ENCODE results near the gene ATG16L1.
A peak's percentile ranks its signal among the peaks of the same experiment; 100 is the strongest.

ATG16L1 gene

DNA sequence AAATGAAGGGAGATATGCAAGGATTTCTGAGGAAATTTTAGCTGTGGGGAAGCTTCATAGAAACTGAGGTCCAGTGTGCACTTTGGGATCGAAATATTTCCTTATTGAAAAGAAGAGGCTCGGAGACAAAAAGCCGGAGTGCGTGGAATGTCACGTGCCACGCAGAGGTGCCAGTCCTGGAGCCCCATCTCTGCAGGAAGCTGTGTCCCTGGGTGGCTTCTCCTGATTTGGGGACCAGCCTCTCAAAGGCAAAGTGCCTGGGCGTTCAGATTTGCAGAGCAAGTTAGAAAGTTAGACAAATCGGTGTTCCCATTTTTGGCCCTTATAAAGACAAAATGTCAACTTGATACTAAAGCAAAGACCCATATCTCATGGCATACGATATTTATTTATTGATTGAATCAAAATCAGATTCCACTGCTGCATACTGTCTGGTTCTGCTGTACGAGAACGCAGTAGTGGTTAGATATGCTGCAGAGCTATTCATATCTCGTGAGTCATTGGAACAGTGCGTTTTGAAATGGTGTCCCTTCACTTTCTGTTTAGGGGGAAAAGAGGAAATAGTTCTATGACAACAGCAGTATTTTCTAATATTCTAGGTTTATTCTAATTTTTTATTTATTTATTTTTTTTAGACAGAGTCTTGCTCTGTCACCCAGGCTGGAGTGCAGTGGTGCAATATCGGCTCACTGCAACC is 9.1 kb upstream of the ATG16L1 start:
- Histone ChIP-seq H3K27me3 (ENCODE audit: control insufficient read depth, insufficient read depth, low read length, poor library complexity, severe bottlenecking) (no peaks in the 10 kb centered on the region), H3K36me3 (ENCODE audit: control insufficient read depth, insufficient read depth, low read length) (no peaks in the 10 kb centered on the region), H3K9me3 (ENCODE audit: control insufficient read depth, low read length) (no peaks in the 10 kb centered on the region), H3K4me1 (ENCODE audit: control insufficient read depth, insufficient read depth, low read length) (no peaks in the 10 kb centered on the region), H3K4me3 (ENCODE audit: insufficient read depth, low read depth, low read length) (no peak overlapping the region), H3K27ac (ENCODE audit: insufficient read depth, low read depth, low read length, poor library complexity, severe bottlenecking) (no peak overlapping the region)
- WGBS, 2 experiments = 91 to 92% methylated on average over 14 of the region's 14 CpGs

DNA sequence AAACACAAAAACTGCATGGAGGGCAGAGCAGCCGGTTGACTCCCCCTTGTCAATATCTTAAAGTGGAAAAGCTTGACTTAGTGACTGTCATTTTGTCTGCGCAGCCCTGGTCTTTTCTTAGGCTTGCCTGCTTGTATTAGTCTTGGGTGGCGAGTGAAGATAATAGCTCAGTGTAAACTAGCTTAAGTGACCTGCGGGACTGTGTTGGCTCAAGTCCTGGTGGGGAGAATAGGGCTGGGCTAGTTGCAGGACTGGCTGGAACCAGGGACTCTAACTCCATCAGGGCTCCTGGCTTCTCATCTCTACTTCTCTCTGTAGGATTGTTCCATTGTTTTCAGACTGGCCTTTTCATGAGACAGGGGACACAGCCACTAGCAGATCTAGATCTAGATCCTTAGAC is 8.1 kb upstream of the ATG16L1 start:
- H3K4me1 ChIP-seq (ENCODE audit: control insufficient read depth, insufficient read depth, low read length) = no peaks in the 10 kb centered on the region
- no peaks in the 10 kb centered on the region for H3K27me3 ChIP-seq (ENCODE audit: control insufficient read depth, insufficient read depth, low read length, poor library complexity, severe bottlenecking)
- no peaks in the 10 kb centered on the region for H3K36me3 ChIP-seq (ENCODE audit: control insufficient read depth, insufficient read depth, low read length)
- no peak overlapping the region for H3K4me3 ChIP-seq (ENCODE audit: insufficient read depth, low read depth, low read length)
- 92 to 96% methylated on average over 4 of the region's 4 CpGs for WGBS, 2 experiments
- H3K9me3 ChIP-seq (ENCODE audit: control insufficient read depth, low read length) = no peaks in the 10 kb centered on the region
- H3K27ac ChIP-seq (ENCODE audit: insufficient read depth, low read depth, low read length, poor library complexity, severe bottlenecking) = no peak overlapping the region

DNA sequence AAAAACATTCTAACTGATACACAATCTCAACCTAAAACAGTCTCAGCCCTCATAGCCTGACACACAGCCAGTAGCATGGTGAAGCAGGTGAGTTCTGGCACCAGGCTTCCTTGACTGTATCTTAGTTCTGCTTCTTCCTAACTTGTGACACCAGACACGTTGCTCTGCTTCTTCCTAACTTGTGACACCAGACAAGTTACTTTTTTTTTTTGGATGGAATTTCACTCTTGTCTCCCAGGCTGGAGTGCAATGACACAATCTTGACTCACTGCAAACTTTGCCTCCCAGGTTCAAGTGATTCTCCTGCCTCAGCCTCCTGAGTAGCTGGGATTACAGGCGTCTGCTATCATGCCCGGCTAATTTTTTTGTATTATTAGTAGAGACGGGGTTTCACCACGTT is 6.7 kb upstream of the ATG16L1 start:
- H3K4me3 ChIP-seq (ENCODE audit: insufficient read depth, low read depth, low read length) = no peak overlapping the region
- no peaks in the 10 kb centered on the region for H3K9me3 ChIP-seq (ENCODE audit: control insufficient read depth, low read length)
- H3K27me3 ChIP-seq (ENCODE audit: control insufficient read depth, insufficient read depth, low read length, poor library complexity, severe bottlenecking) = no peaks in the 10 kb centered on the region
- H3K36me3 ChIP-seq (ENCODE audit: control insufficient read depth, insufficient read depth, low read length) = no peaks in the 10 kb centered on the region
- no peak overlapping the region for H3K27ac ChIP-seq (ENCODE audit: insufficient read depth, low read depth, low read length, poor library complexity, severe bottlenecking)
- 76 to 88% methylated on average over 5 of the region's 5 CpGs for WGBS, 2 experiments
- H3K4me1 ChIP-seq (ENCODE audit: control insufficient read depth, insufficient read depth, low read length) = no peaks in the 10 kb centered on the region

DNA sequence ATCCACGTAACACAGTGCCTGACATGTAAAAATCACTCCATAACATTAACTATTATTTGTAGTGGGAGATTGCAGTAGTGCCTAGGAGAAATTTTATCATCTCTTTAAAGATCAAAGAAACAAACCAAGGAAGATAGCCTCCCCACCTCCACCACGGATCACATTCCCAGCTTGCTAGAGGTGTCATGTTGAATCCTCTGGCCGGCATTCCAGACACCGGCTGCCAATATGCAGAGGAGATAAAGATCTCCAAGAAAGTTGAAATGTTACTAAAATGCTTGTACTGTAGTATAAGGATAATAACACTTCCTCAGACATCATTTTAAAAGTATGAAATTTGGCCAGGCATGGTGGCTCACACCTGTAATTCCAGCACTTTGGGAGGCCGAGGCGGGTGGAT is 6.1 kb upstream of the ATG16L1 start:
- no peaks in the 10 kb centered on the region for H3K36me3 ChIP-seq (ENCODE audit: control insufficient read depth, insufficient read depth, low read length)
- 88% methylated on average over 5 of the region's 6 CpGs for WGBS, 2 experiments
- no peak overlapping the region for H3K4me3 ChIP-seq (ENCODE audit: insufficient read depth, low read depth, low read length)
- no peaks in the 10 kb centered on the region for H3K27me3 ChIP-seq (ENCODE audit: control insufficient read depth, insufficient read depth, low read length, poor library complexity, severe bottlenecking)
- no peaks in the 10 kb centered on the region for H3K4me1 ChIP-seq (ENCODE audit: control insufficient read depth, insufficient read depth, low read length)
- no peak overlapping the region for H3K27ac ChIP-seq (ENCODE audit: insufficient read depth, low read depth, low read length, poor library complexity, severe bottlenecking)
- H3K9me3 ChIP-seq (ENCODE audit: control insufficient read depth, low read length) = no peaks in the 10 kb centered on the region

DNA sequence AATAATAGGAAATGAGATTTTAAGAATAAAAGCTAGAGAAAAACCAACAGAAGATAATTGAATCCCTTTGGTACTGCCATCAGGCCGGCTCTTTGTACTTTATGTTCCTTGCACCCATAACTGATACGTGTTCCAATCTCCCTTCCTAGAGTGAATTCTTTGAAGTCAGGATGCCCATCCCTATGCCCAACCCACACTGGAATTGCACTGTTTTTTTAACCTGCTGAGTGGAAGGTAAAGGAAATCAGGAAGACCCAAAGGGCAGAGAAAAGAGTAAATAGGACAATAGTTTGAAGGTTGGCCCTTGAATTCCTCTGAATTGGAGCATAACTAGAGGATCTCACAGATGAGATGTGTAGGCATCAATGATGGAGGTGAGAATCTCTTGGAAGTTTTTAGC is 4.4 kb upstream of the ATG16L1 start:
- H3K9me3 ChIP-seq (ENCODE audit: control insufficient read depth, low read length) = peaks cover 3% of the 10 kb centered on the region
- no peaks in the 10 kb centered on the region for H3K4me1 ChIP-seq (ENCODE audit: control insufficient read depth, insufficient read depth, low read length)
- no peak overlapping the region for H3K4me3 ChIP-seq (ENCODE audit: insufficient read depth, low read depth, low read length)
- no peaks in the 10 kb centered on the region for H3K36me3 ChIP-seq (ENCODE audit: control insufficient read depth, insufficient read depth, low read length)
- no peak overlapping the region for H3K27ac ChIP-seq (ENCODE audit: insufficient read depth, low read depth, low read length, poor library complexity, severe bottlenecking)
- no peaks in the 10 kb centered on the region for H3K27me3 ChIP-seq (ENCODE audit: control insufficient read depth, insufficient read depth, low read length, poor library complexity, severe bottlenecking)
- WGBS, 2 experiments = 94% methylated on average over 2 of the region's 2 CpGs

DNA sequence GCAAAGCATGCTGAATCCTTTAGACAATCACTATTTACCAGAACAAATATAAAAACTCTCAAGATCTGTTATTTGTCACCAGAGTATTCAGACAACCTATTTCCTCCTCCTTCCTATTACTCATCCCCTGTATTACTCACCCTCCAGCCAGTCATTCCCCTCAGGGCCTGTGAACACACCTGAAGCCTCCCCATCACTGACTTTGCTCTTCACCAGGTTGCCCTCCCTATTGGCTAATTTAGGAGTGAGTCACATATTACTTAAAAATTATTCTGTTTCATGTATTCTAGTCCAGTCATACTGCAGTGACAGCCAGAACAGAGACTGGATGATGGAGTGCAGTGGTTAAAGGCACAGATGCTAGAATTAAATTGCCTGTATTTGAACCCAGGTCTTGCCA is 3.7 kb upstream of the ATG16L1 start:
- no peaks in the 10 kb centered on the region for H3K27me3 ChIP-seq (ENCODE audit: control insufficient read depth, insufficient read depth, low read length, poor library complexity, severe bottlenecking)
- no peak overlapping the region for H3K4me3 ChIP-seq (ENCODE audit: insufficient read depth, low read depth, low read length)
- H3K27ac ChIP-seq (ENCODE audit: insufficient read depth, low read depth, low read length, poor library complexity, severe bottlenecking) = no peak overlapping the region
- no peaks in the 10 kb centered on the region for H3K4me1 ChIP-seq (ENCODE audit: control insufficient read depth, insufficient read depth, low read length)
- H3K9me3 ChIP-seq (ENCODE audit: control insufficient read depth, low read length) = peaks cover 3% of the 10 kb centered on the region
- no peaks in the 10 kb centered on the region for H3K36me3 ChIP-seq (ENCODE audit: control insufficient read depth, insufficient read depth, low read length)

DNA sequence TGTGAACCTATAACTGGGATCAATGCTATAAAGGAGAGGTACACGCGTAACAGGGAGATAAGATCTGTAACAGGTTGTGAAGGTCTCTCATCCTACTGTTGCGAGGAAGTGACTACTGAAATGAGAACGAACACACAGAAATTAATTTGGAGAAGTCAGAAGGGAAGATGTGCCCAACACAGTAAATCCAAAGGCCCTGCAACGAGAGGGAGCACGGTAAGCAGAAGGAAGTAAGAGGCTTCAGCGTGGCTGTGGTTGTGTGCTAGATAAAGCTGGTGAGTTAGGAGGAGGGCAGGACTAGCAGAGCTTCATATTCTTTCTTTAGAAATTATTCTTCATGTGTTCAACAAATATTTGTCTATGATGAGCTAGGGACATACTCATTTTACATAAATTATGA is 2.5 kb upstream of the ATG16L1 start:
- Histone ChIP-seq H3K36me3 (ENCODE audit: control insufficient read depth, insufficient read depth, low read length) (no peaks in the 10 kb centered on the region), H3K4me3 (ENCODE audit: insufficient read depth, low read depth, low read length) (no peak overlapping the region), H3K4me1 (ENCODE audit: control insufficient read depth, insufficient read depth, low read length) (no peaks in the 10 kb centered on the region), H3K27me3 (ENCODE audit: control insufficient read depth, insufficient read depth, low read length, poor library complexity, severe bottlenecking) (no peaks in the 10 kb centered on the region), H3K9me3 (ENCODE audit: control insufficient read depth, low read length) (peaks cover 3% of the 10 kb centered on the region), H3K27ac (ENCODE audit: insufficient read depth, low read depth, low read length, poor library complexity, severe bottlenecking) (no peak overlapping the region)
- 86 to 90% methylated on average over 7 of the region's 7 CpGs for WGBS, 2 experiments

DNA sequence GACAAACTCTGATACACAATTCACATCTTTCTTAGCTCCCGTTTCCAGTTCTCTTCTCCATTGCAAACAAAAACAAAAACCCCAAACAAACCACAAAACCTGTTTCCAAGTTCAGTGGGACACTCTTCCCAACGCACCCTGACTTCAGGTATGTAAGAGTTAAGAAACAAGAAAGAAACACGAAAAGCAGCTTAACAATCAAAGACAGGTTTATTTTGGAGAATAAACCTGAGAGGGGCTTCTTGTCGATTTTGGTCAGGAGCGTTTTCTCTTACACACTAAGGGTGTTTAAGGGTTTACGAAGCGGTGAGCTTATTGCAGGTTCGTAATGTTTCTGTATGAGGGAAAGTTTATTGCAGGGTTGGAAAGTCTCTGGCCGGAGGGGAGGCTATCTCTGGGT is 905 bp upstream of the ATG16L1 start:
- no peak overlapping the region for H3K27ac ChIP-seq (ENCODE audit: insufficient read depth, low read depth, low read length, poor library complexity, severe bottlenecking)
- no peaks in the 10 kb centered on the region for H3K27me3 ChIP-seq (ENCODE audit: control insufficient read depth, insufficient read depth, low read length, poor library complexity, severe bottlenecking)
- no peaks in the 10 kb centered on the region for H3K4me1 ChIP-seq (ENCODE audit: control insufficient read depth, insufficient read depth, low read length)
- 96 to 97% methylated on average over 9 of the region's 9 CpGs for WGBS, 2 experiments
- peaks cover 3% of the 10 kb centered on the region for H3K9me3 ChIP-seq (ENCODE audit: control insufficient read depth, low read length)
- H3K36me3 ChIP-seq (ENCODE audit: control insufficient read depth, insufficient read depth, low read length) = no peaks in the 10 kb centered on the region
- no peak overlapping the region for H3K4me3 ChIP-seq (ENCODE audit: insufficient read depth, low read depth, low read length)

DNA sequence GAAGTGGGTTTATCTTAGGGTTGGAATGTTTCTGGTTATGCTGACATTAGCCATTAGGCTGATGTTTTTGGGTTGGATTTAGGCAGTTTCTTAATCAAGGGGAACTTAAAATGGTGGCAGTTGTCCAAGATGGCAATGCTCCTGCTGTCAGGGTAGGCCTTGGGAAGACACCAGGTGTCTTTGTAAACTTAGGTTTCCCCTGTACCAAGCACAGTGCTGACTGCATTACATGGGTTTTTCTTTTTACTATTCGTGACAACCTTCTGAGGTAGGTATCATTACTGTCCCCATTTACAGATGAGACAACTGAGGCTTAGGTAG is 528 bp upstream of the ATG16L1 start:
- no peak overlapping the region for H3K27ac ChIP-seq (ENCODE audit: insufficient read depth, low read depth, low read length, poor library complexity, severe bottlenecking)
- H3K36me3 ChIP-seq (ENCODE audit: control insufficient read depth, insufficient read depth, low read length) = no peaks in the 10 kb centered on the region
- H3K27me3 ChIP-seq (ENCODE audit: control insufficient read depth, insufficient read depth, low read length, poor library complexity, severe bottlenecking) = no peaks in the 10 kb centered on the region
- WGBS, 2 experiments = 81 to 82% methylated on average over 1 of the region's 1 CpG
- no peak overlapping the region for H3K4me3 ChIP-seq (ENCODE audit: insufficient read depth, low read depth, low read length)
- peaks cover 3% of the 10 kb centered on the region for H3K9me3 ChIP-seq (ENCODE audit: control insufficient read depth, low read length)
- no peaks in the 10 kb centered on the region for H3K4me1 ChIP-seq (ENCODE audit: control insufficient read depth, insufficient read depth, low read length)

DNA sequence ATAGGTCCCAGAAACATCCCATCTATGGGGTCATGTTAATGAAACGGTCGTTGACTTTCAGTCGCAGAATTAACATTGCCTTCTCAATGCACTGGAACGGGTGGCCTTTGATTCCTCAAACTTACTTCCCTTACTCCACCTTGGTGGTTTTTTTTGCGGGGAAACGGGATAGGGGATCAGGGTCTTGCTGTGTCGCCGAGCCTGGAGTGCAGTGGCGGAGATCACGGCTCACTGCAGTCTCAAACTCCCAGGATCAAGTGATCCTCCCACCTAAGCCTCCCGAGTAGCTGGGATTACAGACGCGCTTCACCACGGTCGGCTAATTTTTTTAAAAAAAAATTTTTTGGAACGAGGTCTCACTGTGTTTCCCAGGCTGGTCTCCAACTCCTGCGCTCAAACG is 754 bp downstream of the ATG16L1 start:
- H3K4me1 ChIP-seq (ENCODE audit: control insufficient read depth, insufficient read depth, low read length) = no peaks in the 10 kb centered on the region
- H3K9me3 ChIP-seq (ENCODE audit: control insufficient read depth, low read length) = peaks cover 3% of the 10 kb centered on the region
- no peak overlapping the region for H3K27ac ChIP-seq (ENCODE audit: insufficient read depth, low read depth, low read length, poor library complexity, severe bottlenecking)
- peaks cover 5% of the 10 kb centered on the region for H3K36me3 ChIP-seq (ENCODE audit: control insufficient read depth, insufficient read depth, low read length)
- H3K4me3 ChIP-seq (ENCODE audit: insufficient read depth, low read depth, low read length) = peak overlapping the region; percentile 94
- no peaks in the 10 kb centered on the region for H3K27me3 ChIP-seq (ENCODE audit: control insufficient read depth, insufficient read depth, low read length, poor library complexity, severe bottlenecking)
- 2% methylated on average over 18 of the region's 18 CpGs for WGBS, 2 experiments

DNA sequence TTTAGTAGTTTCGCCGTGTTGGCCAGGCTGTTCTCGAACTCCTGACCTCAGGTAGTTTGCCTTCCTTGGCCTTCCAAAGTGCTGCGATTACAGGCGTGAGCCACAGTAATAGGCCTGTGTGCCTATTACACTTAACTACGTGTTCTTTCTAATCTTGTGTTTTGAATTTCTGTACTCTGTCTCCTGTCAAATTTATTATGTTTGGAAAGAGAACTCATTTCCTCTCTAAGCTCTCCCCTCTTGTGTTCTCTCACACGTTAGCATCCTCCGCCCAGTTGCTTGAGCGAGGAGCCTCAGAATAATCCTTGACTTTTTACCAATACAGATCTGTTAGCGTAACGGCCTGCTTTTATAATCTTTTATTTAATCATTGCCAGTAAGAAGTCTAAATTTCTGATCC is 3.7 kb downstream of the ATG16L1 start:
- H3K9me3 ChIP-seq (ENCODE audit: control insufficient read depth, low read length) = peaks cover 3% of the 10 kb centered on the region
- no peak overlapping the region for H3K4me3 ChIP-seq (ENCODE audit: insufficient read depth, low read depth, low read length)
- peaks cover 11% of the 10 kb centered on the region for H3K36me3 ChIP-seq (ENCODE audit: control insufficient read depth, insufficient read depth, low read length)
- no peak overlapping the region for H3K27ac ChIP-seq (ENCODE audit: insufficient read depth, low read depth, low read length, poor library complexity, severe bottlenecking)
- no peaks in the 10 kb centered on the region for H3K27me3 ChIP-seq (ENCODE audit: control insufficient read depth, insufficient read depth, low read length, poor library complexity, severe bottlenecking)
- 94 to 95% methylated on average over 11 of the region's 11 CpGs for WGBS, 2 experiments
- no peaks in the 10 kb centered on the region for H3K4me1 ChIP-seq (ENCODE audit: control insufficient read depth, insufficient read depth, low read length)
